C1 segment of cervical spinal cord (tissue), 14 donors: ENCODE data around the gene IL23R.
"Not testable (repeated sequence)": the region's sequence is repeated elsewhere in the genome, so short reads cannot be mapped to it uniquely, and the experiment has no call there.

Experiments
- DNase-seq, 14 donors: peaks; one replicate each; lab custom pipeline; 2025; lab: John Stamatoyannopoulos, UW

IL23R gene

GRCh38 chr1:67166196-67166595, at the start of gene IL23R:
Gene IL23R (plus strand): TSS chr1:67166454. CDS start chr1:67168121, 1,667 bp downstream.
- DNase-seq, result no peak

GRCh38 chr1:67118191-67118590, 48.1 kb upstream of the IL23R start:
- no peak for DNase-seq

- DNase-seq, result no peak
These were observed 47.6 kb upstream of the IL23R start for GRCh38 chr1:67118646-67119045.

- DNase-seq, result no peak
These were observed 45.2 kb upstream of the IL23R start for GRCh38 chr1:67120855-67121619.

- no peak for DNase-seq
These were observed 41.8 kb upstream of the IL23R start for GRCh38 chr1:67124455-67124854.

- DNase-seq, result no peak
These were observed 40.0 kb upstream of the IL23R start for GRCh38 chr1:67126111-67126746.

- DNase-seq, result no peak
These were observed 39.3 kb upstream of the IL23R start for GRCh38 chr1:67126974-67127373.

- DNase-seq, result no peak
These were observed 35.6 kb upstream of the IL23R start for GRCh38 chr1:67130673-67131072.

GRCh38 chr1:67133177-67133576, 33.1 kb upstream of the IL23R start:
- no peak for DNase-seq

GRCh38 chr1:67134695-67135094, 31.6 kb upstream of the IL23R start, which contains the start of gene C1orf141:
Gene C1orf141 (minus strand): TSS chr1:67134970. CDS start chr1:67127240, 7,730 bp downstream.
- DNase-seq, result peak in 3 of 14 donors; percentile 2 to 27 (median 2)

- no peak for DNase-seq
These were observed 30.9 kb upstream of the IL23R start for GRCh38 chr1:67135354-67135753.

- DNase-seq, result no peak
These were observed 28.9 kb upstream of the IL23R start for GRCh38 chr1:67137307-67137753.

- no peak for DNase-seq
These were observed 27.3 kb upstream of the IL23R start for GRCh38 chr1:67138813-67139499.

- DNase-seq, result no peak
These were observed 25.8 kb upstream of the IL23R start for GRCh38 chr1:67140460-67140859.

GRCh38 chr1:67141832-67142231, 24.4 kb upstream of the IL23R start:
- DNase-seq, result not testable (repeated sequence)

GRCh38 chr1:67142931-67143330, 23.3 kb upstream of the IL23R start:
- no peak for DNase-seq

- DNase-seq, result no peak
These were observed 22.3 kb upstream of the IL23R start for GRCh38 chr1:67143966-67144365.

- DNase-seq, result no peak
These were observed 21.6 kb upstream of the IL23R start for GRCh38 chr1:67144696-67145095.

- DNase-seq, result no peak
These were observed 20.2 kb upstream of the IL23R start for GRCh38 chr1:67146101-67146500.

- DNase-seq, result no peak
These were observed 19.7 kb upstream of the IL23R start for GRCh38 chr1:67146539-67146938.

- not testable (repeated sequence) for DNase-seq
These were observed 18.3 kb upstream of the IL23R start for GRCh38 chr1:67147973-67148372.

- no peak for DNase-seq
These were observed 17.6 kb upstream of the IL23R start for GRCh38 chr1:67148516-67149178.
